ENCODE measurements around the gene TSPAN13. TPM values are rescaled to one million over a fixed set of nuclear protein-coding genes. Genes with fewer than 3 reads are reported as not detected.

TSPAN13 gene
- total RNA-seq, 1 donor from 2014 or later = 112 TPM

- H3K36me3 Mint-ChIP-seq (ENCODE audit: insufficient read depth) = peaks cover 4% of the 10 kb centered on the region
- H3K27ac Mint-ChIP-seq = no peak overlapping the region
- no peak for TF ChIP-seq CTCF (IDR thresholded peaks at IDR 0.05; ENCODE audit: unreplicated experiment)
- H3K9me3 Mint-ChIP-seq (ENCODE audit: low read depth) = no peaks in the 10 kb centered on the region
- H3K4me1 Mint-ChIP-seq (ENCODE audit: low read depth) = peaks cover 15% of the 10 kb centered on the region
- H3K4me3 Mint-ChIP-seq (ENCODE audit: low read depth) = no peak overlapping the region
- H3K27me3 Mint-ChIP-seq = no peaks in the 10 kb centered on the region
- DNase-seq (ENCODE audit: low spot score, unreplicated experiment) = no peak
These were observed 20.3 kb downstream of the TSPAN13 start for GRCh38 chr7:16773884-16774283.

GRCh38 chr7:16774294-16774693, 20.7 kb downstream of the TSPAN13 start:
- Mint-ChIP-seq H3K27ac (peak overlapping the region; percentile 57), H3K9me3 (ENCODE audit: low read depth) (no peaks in the 10 kb centered on the region), H3K27me3 (no peaks in the 10 kb centered on the region), H3K4me3 (ENCODE audit: low read depth) (no peak overlapping the region), H3K36me3 (ENCODE audit: insufficient read depth) (peaks cover 3% of the 10 kb centered on the region), H3K4me1 (ENCODE audit: low read depth) (peaks cover 15% of the 10 kb centered on the region)
- DNase-seq (ENCODE audit: low spot score, unreplicated experiment) = no peak
- no peak for TF ChIP-seq CTCF (IDR thresholded peaks at IDR 0.05; ENCODE audit: unreplicated experiment)

GRCh38 chr7:16774986-16775385, 21.4 kb downstream of the TSPAN13 start:
- H3K4me1 Mint-ChIP-seq (ENCODE audit: low read depth) = peaks cover 15% of the 10 kb centered on the region
- H3K36me3 Mint-ChIP-seq (ENCODE audit: insufficient read depth) = no peaks in the 10 kb centered on the region
- TF ChIP-seq CTCF (IDR thresholded peaks at IDR 0.05; ENCODE audit: unreplicated experiment) = no peak
- DNase-seq (ENCODE audit: low spot score, unreplicated experiment) = no peak
- no peak overlapping the region for H3K27ac Mint-ChIP-seq
- no peak overlapping the region for H3K4me3 Mint-ChIP-seq (ENCODE audit: low read depth)
- no peaks in the 10 kb centered on the region for H3K27me3 Mint-ChIP-seq
- no peaks in the 10 kb centered on the region for H3K9me3 Mint-ChIP-seq (ENCODE audit: low read depth)

- no peak for DNase-seq (ENCODE audit: low spot score, unreplicated experiment)
These were observed 22.5 kb downstream of the TSPAN13 start for GRCh38 chr7:16776053-16776452.

GRCh38 chr7:16778476-16778875, 24.9 kb downstream of the TSPAN13 start:
- no peak overlapping the region for H3K27ac Mint-ChIP-seq
- H3K4me1 Mint-ChIP-seq (ENCODE audit: low read depth) = peaks cover 4% of the 10 kb centered on the region
- peaks cover 10% of the 10 kb centered on the region for H3K36me3 Mint-ChIP-seq (ENCODE audit: insufficient read depth)
- DNase-seq (ENCODE audit: low spot score, unreplicated experiment) = no peak
- no peak for TF ChIP-seq CTCF (IDR thresholded peaks at IDR 0.05; ENCODE audit: unreplicated experiment)
- H3K27me3 Mint-ChIP-seq = no peaks in the 10 kb centered on the region
- H3K4me3 Mint-ChIP-seq (ENCODE audit: low read depth) = no peak overlapping the region
- no peaks in the 10 kb centered on the region for H3K9me3 Mint-ChIP-seq (ENCODE audit: low read depth)

More at GRCh38 chr7:16776053-16776452, 22.5 kb downstream of the TSPAN13 start:
- TF ChIP-seq CTCF (IDR thresholded peaks at IDR 0.05; ENCODE audit: unreplicated experiment) = no peak
- H3K27ac Mint-ChIP-seq = no peak overlapping the region
- no peaks in the 10 kb centered on the region for H3K27me3 Mint-ChIP-seq
- peaks cover 1% of the 10 kb centered on the region for H3K36me3 Mint-ChIP-seq (ENCODE audit: insufficient read depth)
- no peak overlapping the region for H3K4me3 Mint-ChIP-seq (ENCODE audit: low read depth)
- H3K4me1 Mint-ChIP-seq (ENCODE audit: low read depth) = peaks cover 9% of the 10 kb centered on the region
- no peaks in the 10 kb centered on the region for H3K9me3 Mint-ChIP-seq (ENCODE audit: low read depth)
